ENCODE measurements around the gene TNNI2.

TNNI2 gene

DNA sequence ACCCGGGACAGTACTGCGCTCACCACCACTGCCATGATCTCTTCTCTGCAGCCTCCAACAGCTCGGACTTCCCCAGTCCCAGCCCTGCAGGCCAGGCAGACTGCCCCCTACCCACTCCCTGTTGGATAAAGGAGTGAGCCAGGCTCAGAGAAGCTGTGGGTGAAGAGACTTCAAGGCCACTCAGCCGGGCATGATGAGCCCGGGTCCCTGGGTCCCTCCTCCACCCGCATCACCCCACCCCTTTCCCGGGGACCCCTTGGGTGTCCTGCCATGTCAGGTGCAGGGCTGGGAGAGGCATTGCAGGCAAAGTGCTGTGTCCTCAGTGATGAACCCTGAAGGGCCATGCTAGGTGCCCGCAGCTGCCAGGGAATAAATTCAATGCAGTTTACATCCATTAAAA is 28.6 kb downstream of the TNNI2 start:
- Histone ChIP-seq H4K20me1 (ENCODE audit: insufficient read depth, low read length) (peaks cover 8% of the 10 kb centered on the region; the same call in 1 of the 2 replicates), H3K9me3 (ENCODE audit: insufficient read depth, low read length, severe bottlenecking) (no peaks in the 10 kb centered on the region)
- no peak for DNase-seq

DNA sequence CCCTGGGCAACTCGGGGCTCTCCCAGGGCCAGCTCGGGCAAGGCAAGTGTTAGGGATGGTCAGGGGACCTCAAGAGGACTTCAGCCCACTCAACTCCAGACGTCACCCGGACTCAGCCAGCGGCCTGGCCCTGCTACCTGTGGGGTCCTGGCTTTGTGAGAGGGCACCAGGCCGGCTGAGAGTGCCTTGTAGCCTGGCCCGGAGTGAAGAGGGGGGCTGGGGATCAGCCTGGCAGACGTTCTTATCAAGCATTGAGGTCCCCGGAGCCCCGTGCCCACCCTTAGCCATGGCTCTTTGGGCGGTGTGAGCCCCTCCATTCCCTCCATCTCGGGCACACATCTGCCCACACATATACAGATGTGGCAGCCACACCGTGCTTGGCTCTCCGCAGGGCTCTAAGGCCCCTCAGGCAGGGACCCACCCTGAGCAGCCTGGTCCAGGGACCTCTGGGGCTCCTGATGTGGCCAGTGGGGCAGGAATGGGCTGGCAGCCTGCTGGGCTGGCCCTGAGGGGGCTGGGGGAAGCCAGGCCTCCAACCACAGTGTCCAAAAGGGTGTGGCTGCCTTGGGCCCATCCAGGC is 29.4 kb downstream of the TNNI2 start:
- peaks cover 3% of the 10 kb centered on the region; the same call in 1 of the 2 replicates for H4K20me1 ChIP-seq (ENCODE audit: insufficient read depth, low read length)
- no peak overlapping the region for H3K9ac ChIP-seq (ENCODE audit: low read depth, low read length)
- H3K36me3 ChIP-seq (ENCODE audit: insufficient read depth, low read length), result no peaks in the 10 kb centered on the region

More for the DNA sequence above, 28.6 kb downstream of the TNNI2 start:
- no peak overlapping the region for H3K27ac ChIP-seq (ENCODE audit: low read length)
- H2AFZ ChIP-seq (ENCODE audit: low read depth, low read length), result no peak overlapping the region
- ATAC-seq (ENCODE audit: insufficient read depth, low read depth), result no peak
- TF ChIP-seq, protein P1, sequence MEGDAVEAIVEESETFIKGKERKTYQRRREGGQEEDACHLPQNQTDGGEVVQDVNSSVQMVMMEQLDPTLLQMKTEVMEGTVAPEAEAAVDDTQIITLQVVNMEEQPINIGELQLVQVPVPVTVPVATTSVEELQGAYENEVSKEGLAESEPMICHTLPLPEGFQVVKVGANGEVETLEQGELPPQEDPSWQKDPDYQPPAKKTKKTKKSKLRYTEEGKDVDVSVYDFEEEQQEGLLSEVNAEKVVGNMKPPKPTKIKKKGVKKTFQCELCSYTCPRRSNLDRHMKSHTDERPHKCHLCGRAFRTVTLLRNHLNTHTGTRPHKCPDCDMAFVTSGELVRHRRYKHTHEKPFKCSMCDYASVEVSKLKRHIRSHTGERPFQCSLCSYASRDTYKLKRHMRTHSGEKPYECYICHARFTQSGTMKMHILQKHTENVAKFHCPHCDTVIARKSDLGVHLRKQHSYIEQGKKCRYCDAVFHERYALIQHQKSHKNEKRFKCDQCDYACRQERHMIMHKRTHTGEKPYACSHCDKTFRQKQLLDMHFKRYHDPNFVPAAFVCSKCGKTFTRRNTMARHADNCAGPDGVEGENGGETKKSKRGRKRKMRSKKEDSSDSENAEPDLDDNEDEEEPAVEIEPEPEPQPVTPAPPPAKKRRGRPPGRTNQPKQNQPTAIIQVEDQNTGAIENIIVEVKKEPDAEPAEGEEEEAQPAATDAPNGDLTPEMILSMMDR (IDR thresholded peaks at IDR 0.05; ENCODE audit: borderline replicate concordance, extremely low read depth, low read length, poor library complexity, severe bottlenecking), result no peak
- TF ChIP-seq EZH2 (IDR thresholded peaks at IDR 0.05; ENCODE audit: borderline replicate concordance, low read depth, low read length, severe bottlenecking), result no peak
- H3K4me1 ChIP-seq (ENCODE audit: insufficient read depth, low read length), result no peaks in the 10 kb centered on the region
- H3K36me3 ChIP-seq (ENCODE audit: insufficient read depth, low read length), result no peaks in the 10 kb centered on the region
- no peak overlapping the region for H3K4me2 ChIP-seq (ENCODE audit: insufficient read depth, low read length)
- H3K79me2 ChIP-seq (ENCODE audit: insufficient read depth, low read length), result no peaks in the 10 kb centered on the region
- H3K27me3 ChIP-seq (ENCODE audit: insufficient read depth, low read length, poor library complexity), result no peaks in the 10 kb centered on the region
- H3K4me3 ChIP-seq (ENCODE audit: low read depth in 1 of 2, low read length in 2 of 2), result no peak overlapping the region
- H3K9ac ChIP-seq (ENCODE audit: low read depth, low read length), result no peak overlapping the region

DNA sequence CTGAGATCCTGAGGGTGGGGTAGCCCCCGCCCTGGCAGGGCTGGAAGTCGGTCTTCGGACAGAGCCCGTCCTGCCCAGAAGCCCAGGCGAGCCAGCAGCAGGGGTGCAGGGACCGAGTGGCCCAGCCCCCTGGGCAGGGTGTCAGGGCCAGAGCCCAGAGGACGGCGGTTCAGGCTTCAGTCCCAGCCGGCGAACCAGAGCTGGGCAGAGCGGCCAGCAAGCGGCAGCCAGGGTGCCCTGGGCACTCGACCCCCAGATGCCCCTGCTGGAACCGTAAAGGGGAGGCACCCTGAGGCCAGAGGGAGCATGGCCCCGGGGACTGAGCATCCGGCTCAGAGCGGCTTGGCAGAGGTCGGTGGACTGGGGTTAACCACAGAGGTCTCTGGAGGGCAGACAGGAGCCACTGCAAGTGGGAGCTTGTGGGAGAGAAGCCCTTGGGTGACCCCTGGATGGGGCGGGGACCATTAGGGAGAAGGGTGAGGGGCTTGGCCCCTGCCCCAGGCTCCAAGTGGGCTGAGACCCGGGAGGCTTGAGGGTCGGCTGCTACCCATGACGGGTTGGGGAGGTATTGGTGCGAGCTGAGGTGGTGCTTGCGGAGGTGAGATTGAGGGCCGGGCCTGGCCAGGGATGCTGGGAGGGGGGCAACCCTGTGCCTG is 30.0 kb downstream of the TNNI2 start:
- Histone ChIP-seq H3K79me2 (ENCODE audit: insufficient read depth, low read length) (no peaks in the 10 kb centered on the region), H3K9me3 (ENCODE audit: insufficient read depth, low read length, severe bottlenecking) (no peaks in the 10 kb centered on the region), H3K4me1 (ENCODE audit: insufficient read depth, low read length) (no peaks in the 10 kb centered on the region), H2AFZ (ENCODE audit: low read depth, low read length) (no peak overlapping the region), H4K20me1 (ENCODE audit: insufficient read depth, low read length) (no peaks in the 10 kb centered on the region; the same call in 1 of the 2 replicates), H3K4me3 (ENCODE audit: low read depth in 1 of 2, low read length in 2 of 2) (no peak overlapping the region), H3K4me2 (ENCODE audit: insufficient read depth, low read length) (no peak overlapping the region), H3K27me3 (ENCODE audit: insufficient read depth, low read length, poor library complexity) (no peaks in the 10 kb centered on the region), H3K36me3 (ENCODE audit: insufficient read depth, low read length) (no peaks in the 10 kb centered on the region), H3K27ac (ENCODE audit: low read length) (no peak overlapping the region), H3K9ac (ENCODE audit: low read depth, low read length) (no peak overlapping the region)
- DNase-seq (no peak), ATAC-seq (ENCODE audit: insufficient read depth, low read depth) (no peak)
- TF ChIP-seq EZH2 (IDR thresholded peaks at IDR 0.05; ENCODE audit: borderline replicate concordance, low read depth, low read length, severe bottlenecking), result no peak
- TF ChIP-seq, protein P1 (IDR thresholded peaks at IDR 0.05; ENCODE audit: borderline replicate concordance, extremely low read depth, low read length, poor library complexity, severe bottlenecking), result no peak

More for the DNA sequence above, 29.4 kb downstream of the TNNI2 start:
- Histone ChIP-seq H3K4me2 (ENCODE audit: insufficient read depth, low read length) (no peak overlapping the region), H2AFZ (ENCODE audit: low read depth, low read length) (no peak overlapping the region), H3K27me3 (ENCODE audit: insufficient read depth, low read length, poor library complexity) (no peaks in the 10 kb centered on the region), H3K4me3 (ENCODE audit: low read depth in 1 of 2, low read length in 2 of 2) (no peak overlapping the region), H3K9me3 (ENCODE audit: insufficient read depth, low read length, severe bottlenecking) (no peaks in the 10 kb centered on the region), H3K27ac (ENCODE audit: low read length) (no peak overlapping the region), H3K79me2 (ENCODE audit: insufficient read depth, low read length) (no peaks in the 10 kb centered on the region), H3K4me1 (ENCODE audit: insufficient read depth, low read length) (no peaks in the 10 kb centered on the region)
- no peak for ATAC-seq (ENCODE audit: insufficient read depth, low read depth)
- DNase-seq, result no peak
- TF ChIP-seq, protein P1 (IDR thresholded peaks at IDR 0.05; ENCODE audit: borderline replicate concordance, extremely low read depth, low read length, poor library complexity, severe bottlenecking), result no peak
- no peak for TF ChIP-seq EZH2 (IDR thresholded peaks at IDR 0.05; ENCODE audit: borderline replicate concordance, low read depth, low read length, severe bottlenecking)

All from DND-41 (cell line).